Right lobe of liver (tissue), 4 donors: ENCODE measurements around the gene IQCB1.

Experiments
- CTCF ChIP-seq, 4 donors: fragments of 200-600 bp in 3 of 4; fragments of 450-650 bp in 1 of 4; IDR thresholded peaks; one replicate each; pipeline versions ENCODE4 v1.5.1 to v1.8.0; 2016 to 2022; ENCODE audit warnings: antibody characterized with exemption in 4 of 4, mild to moderate bottlenecking in 2 of 4
- POLR2A ChIP-seq: fragments of 450-650 bp; IDR thresholded peaks from one replicate; pipeline ENCODE4 v1.6.1; 2017; ENCODE audit warnings: antibody characterized with exemption, mild to moderate bottlenecking
- donor health status: DM: no; HTN: no; CAD: no.
- donor health status: DM: no; HTN: no; CAD: no.
- donor health status: DM: no; HTN: yes; CAD: no.

GRCh38 chr3:121809249-121809648 is 25.6 kb downstream of the IQCB1 start:
- TF ChIP-seq CTCF (IDR thresholded peaks at IDR 0.05), result no peak
- no peak for TF ChIP-seq POLR2A
